PC-9 (cell line): Measurements from ENCODE around the gene ELP5.

Experiments
- EZH2 ChIP-seq: fragments of 200-600 bp; sonication (generic); IDR thresholded peaks from 2 replicates; pipeline ENCODE4 v1.8.0; 2017; ENCODE audit warnings: antibody characterized with exemption, low read depth
- TF ChIP-seq, protein P1 (sequence below): fragments of 200-600 bp; sonication (generic); conservative IDR thresholded peaks from 2 replicates; pipeline ENCODE4 v1.6.1; 2017; ENCODE audit warnings: mixed run types, antibody characterized with exemption, mild to moderate bottlenecking, moderate library complexity

DNA sequence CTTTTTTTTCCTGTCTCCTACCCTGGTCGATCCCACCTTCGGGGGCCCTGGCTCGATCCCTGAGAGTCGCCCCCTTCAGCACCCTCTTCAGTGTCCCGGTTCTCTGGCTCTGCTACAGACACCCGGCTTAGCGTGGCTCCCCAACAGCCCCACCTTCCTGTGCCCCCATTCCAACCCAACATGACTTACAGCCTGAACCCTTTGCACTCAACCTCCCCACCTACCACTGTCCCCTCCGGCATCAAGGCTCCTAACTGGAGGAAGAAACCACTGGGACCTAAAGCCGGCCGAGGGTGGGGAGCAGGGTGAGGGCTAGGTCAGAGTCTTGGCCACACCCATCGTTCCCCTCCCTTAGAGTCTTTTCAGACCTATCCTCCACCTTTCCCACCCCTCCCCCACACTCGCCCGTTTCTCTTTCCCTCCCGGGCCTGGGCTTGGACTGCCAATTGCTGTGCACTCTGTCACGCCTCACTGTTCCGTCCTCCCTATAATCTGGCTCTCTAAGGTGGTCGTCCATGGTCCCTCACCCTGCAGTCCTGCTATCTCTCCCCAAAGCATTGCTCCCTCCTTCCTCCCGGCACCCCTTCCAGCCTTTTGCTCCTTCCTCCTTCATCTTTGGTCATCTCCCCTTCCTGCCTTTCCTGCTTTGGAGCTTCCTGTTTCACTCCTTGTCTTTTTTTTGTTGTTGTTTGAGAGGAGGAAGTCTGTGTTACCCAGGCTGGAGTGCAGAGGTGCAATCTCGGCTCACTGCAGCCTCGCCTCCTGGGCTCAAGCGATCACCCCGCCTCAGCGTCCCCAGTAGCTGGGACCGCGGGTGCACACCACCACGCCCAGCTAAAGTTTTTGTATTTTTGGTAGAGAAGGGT lies 11.2 kb downstream of the ELP5 start:
- TF ChIP-seq, protein P1, sequence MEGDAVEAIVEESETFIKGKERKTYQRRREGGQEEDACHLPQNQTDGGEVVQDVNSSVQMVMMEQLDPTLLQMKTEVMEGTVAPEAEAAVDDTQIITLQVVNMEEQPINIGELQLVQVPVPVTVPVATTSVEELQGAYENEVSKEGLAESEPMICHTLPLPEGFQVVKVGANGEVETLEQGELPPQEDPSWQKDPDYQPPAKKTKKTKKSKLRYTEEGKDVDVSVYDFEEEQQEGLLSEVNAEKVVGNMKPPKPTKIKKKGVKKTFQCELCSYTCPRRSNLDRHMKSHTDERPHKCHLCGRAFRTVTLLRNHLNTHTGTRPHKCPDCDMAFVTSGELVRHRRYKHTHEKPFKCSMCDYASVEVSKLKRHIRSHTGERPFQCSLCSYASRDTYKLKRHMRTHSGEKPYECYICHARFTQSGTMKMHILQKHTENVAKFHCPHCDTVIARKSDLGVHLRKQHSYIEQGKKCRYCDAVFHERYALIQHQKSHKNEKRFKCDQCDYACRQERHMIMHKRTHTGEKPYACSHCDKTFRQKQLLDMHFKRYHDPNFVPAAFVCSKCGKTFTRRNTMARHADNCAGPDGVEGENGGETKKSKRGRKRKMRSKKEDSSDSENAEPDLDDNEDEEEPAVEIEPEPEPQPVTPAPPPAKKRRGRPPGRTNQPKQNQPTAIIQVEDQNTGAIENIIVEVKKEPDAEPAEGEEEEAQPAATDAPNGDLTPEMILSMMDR, result no peak
- TF ChIP-seq EZH2, result no peak
